ENCODE data around the gene USP24.

The USP24 gene

GRCh38 chr1:55067022-55067778 lies 148.0 kb downstream of the USP24 start:
- no peak for DNase-seq

GRCh38 chr1:55065648-55066047 lies 149.5 kb downstream of the USP24 start:
- DNase-seq: no peak

GRCh38 chr1:55064861-55065263 lies 150.3 kb downstream of the USP24 start:
- no peak for DNase-seq

GRCh38 chr1:55064071-55064581 lies 151.0 kb downstream of the USP24 start:
- no peak for DNase-seq

- DNase-seq: no peak
These were observed 151.6 kb downstream of the USP24 start for GRCh38 chr1:55063577-55063942.

GRCh38 chr1:55062801-55063576 lies 152.2 kb downstream of the USP24 start:
- DNase-seq: no peak

GRCh38 chr1:55061706-55062321 lies 153.3 kb downstream of the USP24 start:
- no peak for DNase-seq

GRCh38 chr1:55061000-55061705 lies 154.0 kb downstream of the USP24 start:
- no peak for DNase-seq

GRCh38 chr1:55060133-55060999 lies 154.8 kb downstream of the USP24 start:
- no peak for DNase-seq

GRCh38 chr1:55059302-55060132 lies 155.6 kb downstream of the USP24 start:
- DNase-seq: no peak

- DNase-seq: no peak
These were observed 157.2 kb downstream of the USP24 start for GRCh38 chr1:55057956-55058298.

- no peak for DNase-seq
These were observed 157.8 kb downstream of the USP24 start for GRCh38 chr1:55057270-55057955.

GRCh38 chr1:55056632-55056992 lies 158.6 kb downstream of the USP24 start:
- no peak for DNase-seq

GRCh38 chr1:55055951-55056631 lies 159.1 kb downstream of the USP24 start:
- DNase-seq: no peak

GRCh38 chr1:55055084-55055882 lies 159.9 kb downstream of the USP24 start:
- no peak for DNase-seq

- no peak for DNase-seq
These were observed 160.8 kb downstream of the USP24 start for GRCh38 chr1:55054396-55054795.

- peak in 3 of 4 experiments; percentile 15 to 52 (median 48) for DNase-seq
These were observed 161.8 kb downstream of the USP24 start for GRCh38 chr1:55053265-55053954.
